ENCODE measurements around the gene PAPOLG. TPM values are rescaled to one million over a fixed set of nuclear protein-coding genes. Genes with fewer than 3 reads are reported as not detected.

PAPOLG gene
- 3.2 and 6.2 TPM in 2 replicates for total RNA-seq (2014; rRNA removed; shearing (Covaris generic))

- peak; percentile 94 for DNase-seq (ENCODE audit: low spot score)
Measured at GRCh38 chr2:60756097-60757087, at the start of gene PAPOLG. Gene PAPOLG (plus strand): TSS chr2:60756268. CDS start chr2:60756479, 211 bp downstream.

GRCh38 chr2:60707750-60708371 is 48.2 kb upstream of the PAPOLG start:
- peak; percentile 57 for DNase-seq (ENCODE audit: low spot score)

DNA sequence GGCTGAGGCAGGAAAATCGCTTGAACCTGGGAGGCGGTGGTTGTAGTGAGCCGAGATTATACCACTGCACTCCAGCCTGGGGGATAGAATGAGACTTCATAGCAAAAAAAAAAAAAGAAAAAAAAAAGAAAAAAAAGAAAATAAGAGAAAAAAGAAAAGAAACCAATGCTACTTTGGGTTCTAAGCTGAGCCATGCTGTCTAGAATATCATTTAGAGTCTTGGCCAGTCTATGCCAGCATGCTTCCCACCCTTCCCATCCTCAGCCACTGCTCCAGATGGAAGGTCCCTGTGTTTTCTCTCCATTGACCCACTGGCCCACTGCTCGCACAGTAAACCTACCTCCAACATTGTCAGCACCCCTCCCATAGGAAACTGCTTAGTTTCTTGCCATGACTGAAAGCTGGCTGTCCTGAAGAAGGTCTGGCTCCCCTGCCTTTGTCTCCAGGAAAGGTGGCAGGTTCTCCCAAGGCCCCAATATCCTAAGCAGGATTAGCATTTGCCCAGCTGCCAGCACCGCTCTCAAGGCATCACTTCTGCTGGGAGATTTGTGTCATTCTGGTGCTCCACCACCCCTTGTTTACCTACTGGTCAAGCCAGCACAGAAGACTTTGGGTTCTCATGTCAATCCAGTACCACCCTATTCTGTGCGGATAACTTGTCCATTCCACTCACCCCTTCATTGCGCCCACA is 47.3 kb upstream of the PAPOLG start:
- DNase-seq (ENCODE audit: low spot score) = no peak

DNA sequence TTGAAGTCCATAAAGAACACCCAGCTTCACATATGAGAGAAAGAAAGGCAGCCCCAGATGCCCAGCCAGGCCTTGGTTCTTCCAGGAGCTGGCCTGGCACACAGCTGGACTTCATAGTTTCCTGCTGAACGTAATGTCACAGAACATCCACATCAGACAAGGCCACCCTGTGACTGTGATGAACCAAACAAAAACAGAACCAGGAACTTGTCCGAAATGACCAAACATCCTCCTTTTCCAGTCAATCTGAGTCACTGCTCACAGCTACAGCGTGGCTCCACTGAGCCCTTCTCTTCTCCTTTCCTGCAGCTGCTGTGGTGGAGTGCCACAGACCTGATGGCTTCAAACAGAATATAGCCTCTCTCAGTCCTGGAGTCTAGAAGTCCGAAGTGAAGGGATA is 45.4 kb upstream of the PAPOLG start:
- no peak for DNase-seq (ENCODE audit: low spot score)

GRCh38 chr2:60715561-60715960 is 40.5 kb upstream of the PAPOLG start:
- DNase-seq (ENCODE audit: low spot score) = no peak

DNA sequence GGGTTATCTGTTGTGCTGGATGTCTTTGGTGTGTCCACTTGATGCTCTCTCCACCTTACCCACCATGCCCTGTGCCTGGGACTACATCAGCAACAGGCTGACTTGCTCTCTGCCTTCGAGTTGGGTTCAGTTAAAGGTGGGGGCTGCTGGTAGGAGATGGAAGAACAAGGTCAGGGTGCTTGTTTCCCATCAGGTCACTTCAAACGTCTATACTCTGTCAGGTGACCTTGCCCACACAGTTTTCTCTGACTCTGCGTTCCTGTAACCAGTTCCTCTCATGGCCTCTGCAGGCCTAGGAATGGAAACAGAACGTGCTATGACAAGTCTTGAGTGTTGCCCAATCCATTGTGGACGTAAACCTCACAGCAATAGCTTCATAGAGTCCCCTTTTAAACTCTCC is 38.4 kb upstream of the PAPOLG start:
- no peak for DNase-seq (ENCODE audit: low spot score)

GRCh38 chr2:60719331-60719730 is 36.7 kb upstream of the PAPOLG start:
- DNase-seq (ENCODE audit: low spot score) = no peak

- DNase-seq (ENCODE audit: low spot score) = no peak
Measured at GRCh38 chr2:60725466-60725865, 30.6 kb upstream of the PAPOLG start.

DNA sequence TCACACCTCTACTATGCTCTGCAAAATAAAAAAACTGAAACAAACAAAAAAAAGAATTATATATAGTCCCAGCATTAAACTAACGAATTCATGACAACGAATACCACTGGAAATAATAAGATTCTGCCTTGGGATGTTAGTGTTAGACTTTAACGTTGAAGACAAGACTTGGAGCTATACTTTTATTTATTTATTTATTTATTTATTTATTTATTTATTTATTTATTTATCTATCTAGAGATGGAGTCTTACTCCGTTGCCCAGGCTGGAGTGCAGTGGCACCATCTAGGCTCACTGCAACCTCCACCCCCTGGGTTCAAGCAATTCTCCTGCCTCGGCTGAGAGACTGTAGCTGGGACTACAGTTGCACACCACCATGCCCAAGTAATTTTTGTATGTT is 27.2 kb upstream of the PAPOLG start:
- DNase-seq (ENCODE audit: low spot score) = no peak

DNA sequence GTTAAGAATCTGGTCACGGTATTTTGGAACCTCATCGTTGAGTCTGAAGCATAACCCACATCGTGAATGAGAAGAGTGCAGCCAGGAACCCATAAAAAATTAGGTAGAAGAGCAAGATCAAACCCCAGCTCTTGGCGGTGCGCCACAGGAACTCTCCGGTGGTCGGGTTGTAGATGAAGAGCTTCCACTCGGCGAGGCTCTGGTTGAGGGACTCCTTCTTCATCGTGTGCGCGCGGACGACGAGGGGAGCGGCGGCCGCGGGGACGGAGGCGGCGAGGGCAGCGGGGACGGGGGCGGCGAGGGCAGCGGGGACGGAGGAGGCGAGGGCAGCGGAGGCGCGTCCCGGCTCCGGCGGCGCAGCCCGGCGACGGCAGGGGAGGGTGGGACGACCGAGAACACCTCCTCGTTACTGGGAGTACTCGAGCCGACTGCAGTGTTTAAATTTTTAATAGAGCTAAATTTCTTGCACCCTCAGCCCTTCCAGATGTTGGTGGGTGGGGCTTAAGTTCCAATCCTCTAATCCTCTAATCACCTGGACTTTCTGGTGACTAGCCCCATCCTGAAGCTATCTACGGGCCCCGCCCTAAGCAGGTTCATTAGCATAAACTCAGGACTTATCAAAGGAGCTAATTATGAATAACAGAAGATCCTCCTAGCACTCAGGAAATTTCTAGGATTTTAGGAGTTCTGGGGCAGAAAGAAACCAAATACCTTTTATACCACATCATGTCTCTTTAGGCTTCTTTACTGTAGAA is 20.4 kb upstream of the PAPOLG start:
- no peak for DNase-seq (ENCODE audit: low spot score)

GRCh38 chr2:60738679-60739078 is 17.4 kb upstream of the PAPOLG start:
- no peak for DNase-seq (ENCODE audit: low spot score)

DNA sequence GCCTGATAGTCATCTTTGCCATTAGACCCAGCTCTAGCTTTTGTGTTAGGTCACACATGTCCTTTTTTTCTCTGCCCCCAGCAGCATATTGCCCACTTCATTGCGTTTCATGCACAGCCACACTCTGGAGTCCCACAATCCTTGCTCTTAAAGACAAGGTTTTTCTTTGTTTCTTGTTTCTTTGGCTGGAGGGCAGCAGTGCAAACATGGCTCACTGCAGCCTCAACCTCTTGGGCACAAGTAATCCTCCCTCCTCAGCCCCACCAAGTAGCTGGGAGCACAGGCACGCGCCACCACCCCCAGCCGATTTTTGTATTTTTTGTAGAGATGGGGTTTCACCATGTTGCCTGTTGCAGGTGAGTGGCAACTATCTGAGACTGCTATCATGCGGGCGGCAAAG is 16.9 kb upstream of the PAPOLG start:
- DNase-seq (ENCODE audit: low spot score) = no peak

- no peak for DNase-seq (ENCODE audit: low spot score)
Measured at GRCh38 chr2:60741576-60741975, 14.5 kb upstream of the PAPOLG start.

DNA sequence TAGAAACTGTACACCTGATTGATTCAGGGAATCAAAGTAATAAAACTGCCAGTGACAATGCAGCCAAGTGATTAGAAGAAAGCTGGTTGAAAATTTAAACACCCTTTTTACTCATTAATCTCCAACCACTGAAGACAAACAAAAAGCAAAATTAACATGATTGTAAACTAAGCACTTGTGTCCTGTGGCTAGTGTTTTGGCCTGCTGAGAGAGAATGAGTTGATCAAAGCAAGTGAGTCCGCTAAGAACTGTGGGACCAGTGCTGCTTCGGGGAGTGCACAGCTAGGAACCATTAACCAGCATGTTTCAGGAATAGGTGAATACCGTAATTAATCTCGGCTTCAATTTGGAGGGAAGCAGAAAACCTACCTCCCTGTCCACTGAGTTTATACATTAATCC is 13.6 kb upstream of the PAPOLG start:
- DNase-seq (ENCODE audit: low spot score) = no peak

DNA sequence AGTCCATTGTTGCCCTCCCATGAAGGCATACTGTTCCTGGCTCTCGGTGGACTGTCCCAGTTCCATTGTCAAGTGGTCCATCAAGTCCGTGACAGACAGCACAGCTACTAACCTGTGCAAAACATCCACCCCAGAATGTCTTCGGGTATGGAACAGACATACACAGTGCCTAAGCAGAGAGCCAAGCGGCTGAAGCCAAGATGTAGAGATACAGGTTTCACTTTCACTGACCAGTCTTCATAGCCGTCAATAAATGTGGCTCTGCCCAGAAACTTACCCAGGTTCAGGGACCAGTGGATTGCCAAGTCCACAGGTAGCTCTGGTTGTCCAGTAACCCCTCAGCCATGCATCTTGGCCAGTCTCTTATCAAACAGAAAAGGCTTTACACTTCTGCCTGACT is 10.7 kb upstream of the PAPOLG start:
- no peak for DNase-seq (ENCODE audit: low spot score)

- no peak for DNase-seq (ENCODE audit: low spot score)
Measured at GRCh38 chr2:60745761-60746160, 10.3 kb upstream of the PAPOLG start.

- DNase-seq (ENCODE audit: low spot score) = no peak
Measured at GRCh38 chr2:60746318-60746717, 9.8 kb upstream of the PAPOLG start.

DNA sequence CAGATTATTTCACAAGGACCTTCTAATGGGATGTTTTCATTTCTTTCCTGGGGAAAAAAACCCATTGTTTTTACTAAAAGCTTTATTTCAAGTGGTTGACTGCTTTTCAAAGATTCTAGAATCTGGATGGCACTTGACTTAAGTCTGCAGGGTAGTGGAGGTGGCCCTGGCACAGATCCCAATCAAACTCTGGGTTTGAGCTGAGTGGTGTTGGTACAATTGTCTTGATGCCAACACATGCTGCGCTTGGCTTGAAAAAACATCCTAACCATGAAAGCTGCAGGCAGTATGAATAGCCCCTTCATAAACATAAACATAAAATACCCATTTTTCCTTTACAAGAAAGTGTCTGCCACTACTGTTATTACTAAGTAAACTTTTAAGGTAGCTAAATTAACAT is 3.6 kb downstream of the PAPOLG start:
- DNase-seq (ENCODE audit: low spot score) = no peak

GRCh38 chr2:60764736-60765534 is 8.9 kb downstream of the PAPOLG start:
- no peak for DNase-seq (ENCODE audit: low spot score)

GRCh38 chr2:60766283-60766682 is 10.2 kb downstream of the PAPOLG start:
- DNase-seq (ENCODE audit: low spot score) = no peak

GRCh38 chr2:60771508-60771907 is 15.4 kb downstream of the PAPOLG start:
- no peak for DNase-seq (ENCODE audit: low spot score)

Data from HT-29 (cell line).